Thoracic aorta (tissue), 2 donors: ENCODE data around the gene OSBPL7. TPM values are rescaled to one million over a fixed set of nuclear protein-coding genes. Genes with fewer than 3 reads are reported as not detected.
A peak's percentile ranks its signal among the peaks of the same experiment; 100 is the strongest.

ENCODE experiments used
- ATAC-seq: fragments of 150-250 bp; one replicate; pipeline ENCODE4 v1.8.0; 2017; ENCODE audit warnings: low read depth; ENCODE audit not compliant: insufficient number of reproducible peaks, low FRiP score
- DNase-seq: peaks from one replicate; pipeline ENCODE4 v3.0.0-alpha.2; 2020; ENCODE audit warnings: low spot score
- H3K27ac ChIP-seq, 2 donors: fragments of 200-600 bp; sonication (generic); 1 replicate in 1 of 2; 2 replicates in 1 of 2; pipeline ENCODE4 v1.5.1; 2016; ENCODE audit warnings: mild to moderate bottlenecking in 2 of 2, moderate library complexity in 2 of 2
- H3K27me3 ChIP-seq: fragments of 200-600 bp; sonication (generic); replicated peaks from 2 replicates; pipeline ENCODE4 v1.6.0; 2016; ENCODE audit warnings: mild to moderate bottlenecking; ENCODE audit not compliant: insufficient read depth
- H3K36me3 ChIP-seq: fragments of 200-600 bp; sonication (generic); one replicate; pipeline ENCODE4 v1.5.1; 2016
- H3K4me1 ChIP-seq, 2 donors: fragments of 200-600 bp; sonication (generic); 1 replicate in 1 of 2; 2 replicates in 1 of 2; pipeline versions ENCODE4 v1.5.1 to v1.6.0; 2016; ENCODE audit warnings: low read depth in 2 of 2, mild to moderate bottlenecking in 1 of 2; ENCODE audit not compliant: control insufficient read depth in 1 of 2
- H3K4me3 ChIP-seq: fragments of 200-600 bp; sonication (generic); 2 replicates; pipeline ENCODE4 v1.5.1; 2016; ENCODE audit warnings: mild to moderate bottlenecking
- H3K9me3 ChIP-seq: fragments of 200-600 bp; sonication (generic); 2 replicates; pipeline ENCODE4 v1.5.1; 2016
- total RNA-seq, 2 donors: library from RNA; depleted of rRNA; stranded (reverse); fragments of >200 nt; gene quantifications; one replicate each; pipeline versions ENCODE4 v1.1.0 to v1.2.3, GENCODE V29; 2016
- TF ChIP-seq, protein P1 (sequence below): fragments of 200-600 bp; sonication (generic); IDR thresholded peaks from one replicate; pipeline ENCODE4 v1.5.1; 2019; ENCODE audit warnings: antibody characterized with exemption

Gene OSBPL7, protein sequence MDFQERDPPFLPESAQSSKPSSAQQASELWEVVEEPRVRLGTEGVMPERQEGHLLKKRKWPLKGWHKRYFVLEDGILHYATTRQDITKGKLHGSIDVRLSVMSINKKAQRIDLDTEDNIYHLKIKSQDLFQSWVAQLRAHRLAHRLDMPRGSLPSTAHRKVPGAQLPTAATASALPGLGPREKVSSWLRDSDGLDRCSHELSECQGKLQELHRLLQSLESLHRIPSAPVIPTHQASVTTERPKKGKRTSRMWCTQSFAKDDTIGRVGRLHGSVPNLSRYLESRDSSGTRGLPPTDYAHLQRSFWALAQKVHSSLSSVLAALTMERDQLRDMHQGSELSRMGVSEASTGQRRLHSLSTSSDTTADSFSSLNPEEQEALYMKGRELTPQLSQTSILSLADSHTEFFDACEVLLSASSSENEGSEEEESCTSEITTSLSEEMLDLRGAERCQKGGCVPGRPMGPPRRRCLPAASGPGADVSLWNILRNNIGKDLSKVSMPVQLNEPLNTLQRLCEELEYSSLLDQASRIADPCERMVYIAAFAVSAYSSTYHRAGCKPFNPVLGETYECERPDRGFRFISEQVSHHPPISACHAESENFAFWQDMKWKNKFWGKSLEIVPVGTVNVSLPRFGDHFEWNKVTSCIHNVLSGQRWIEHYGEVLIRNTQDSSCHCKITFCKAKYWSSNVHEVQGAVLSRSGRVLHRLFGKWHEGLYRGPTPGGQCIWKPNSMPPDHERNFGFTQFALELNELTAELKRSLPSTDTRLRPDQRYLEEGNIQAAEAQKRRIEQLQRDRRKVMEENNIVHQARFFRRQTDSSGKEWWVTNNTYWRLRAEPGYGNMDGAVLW
- 10 to 100 TPM; 15.5 to 20.0 TPM for total RNA-seq

DNA sequence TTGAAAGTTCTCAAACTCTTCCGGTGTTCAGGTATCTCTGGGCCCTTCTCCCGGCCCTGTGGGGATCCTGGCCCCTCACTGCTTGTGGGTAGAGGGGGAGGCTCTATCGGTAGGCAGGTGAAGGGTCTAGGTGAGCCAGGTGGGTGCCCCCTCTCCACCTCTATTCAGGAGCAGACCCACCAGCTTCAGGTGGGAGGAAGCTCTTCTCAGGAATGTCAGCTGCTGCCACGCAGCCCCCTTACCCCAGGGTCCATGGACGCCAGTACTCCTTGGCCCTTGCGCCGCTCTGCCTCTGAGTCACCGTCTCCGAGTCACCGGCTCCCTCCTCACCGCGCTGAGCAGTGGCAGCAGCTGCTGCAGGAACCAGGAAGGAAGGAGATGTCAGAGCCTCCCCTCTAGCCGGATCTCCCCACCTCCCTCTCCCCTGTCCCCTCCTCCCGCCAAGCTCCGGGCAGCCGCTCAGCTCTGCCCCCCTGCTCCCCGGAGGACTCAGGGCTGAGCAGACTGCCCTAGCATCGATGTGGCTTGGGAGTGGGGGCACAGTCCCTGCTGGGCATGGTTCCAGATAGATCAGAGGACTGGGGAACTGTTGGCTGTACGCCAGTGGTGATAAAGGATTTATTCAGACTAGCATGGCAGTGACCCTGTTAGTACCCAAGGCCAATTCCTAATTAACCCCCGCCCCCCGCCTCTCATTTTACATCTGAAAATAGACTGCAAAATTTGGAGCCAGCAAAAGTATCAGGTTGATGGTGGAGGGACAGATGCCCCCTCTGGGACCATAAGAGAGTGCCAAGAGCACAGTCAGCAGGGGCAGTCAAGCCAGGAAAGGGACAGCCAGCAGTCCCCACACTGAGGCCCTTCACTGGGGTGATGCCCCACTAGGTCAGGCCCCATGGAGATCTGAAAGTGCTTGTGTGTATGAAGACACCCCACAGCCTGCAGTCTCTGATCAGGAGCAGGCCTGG, at the start of gene OSBPL7:
Gene OSBPL7, minus strand, starts transcription at position 371 of the 968 bp plus-strand sequence. CDS start 1,516 bp downstream, outside the sequence.
- peak; percentile 84 for ATAC-seq
- Histone ChIP-seq H3K36me3 (peaks cover 46% of the 10 kb centered on the region), H3K4me1 (peaks cover 11 to 20% of the 10 kb centered on the region in 2 donors), H3K9me3 (no peaks in the 10 kb centered on the region), H3K4me3 (peak within 1 kb of the TSS; percentile 76), H3K27ac (peak within 1 kb of the TSS; percentile 26 to 72), H3K27me3 (no peaks in the 10 kb centered on the region)
- peak; percentile 41 for DNase-seq
- TF ChIP-seq, protein P1, sequence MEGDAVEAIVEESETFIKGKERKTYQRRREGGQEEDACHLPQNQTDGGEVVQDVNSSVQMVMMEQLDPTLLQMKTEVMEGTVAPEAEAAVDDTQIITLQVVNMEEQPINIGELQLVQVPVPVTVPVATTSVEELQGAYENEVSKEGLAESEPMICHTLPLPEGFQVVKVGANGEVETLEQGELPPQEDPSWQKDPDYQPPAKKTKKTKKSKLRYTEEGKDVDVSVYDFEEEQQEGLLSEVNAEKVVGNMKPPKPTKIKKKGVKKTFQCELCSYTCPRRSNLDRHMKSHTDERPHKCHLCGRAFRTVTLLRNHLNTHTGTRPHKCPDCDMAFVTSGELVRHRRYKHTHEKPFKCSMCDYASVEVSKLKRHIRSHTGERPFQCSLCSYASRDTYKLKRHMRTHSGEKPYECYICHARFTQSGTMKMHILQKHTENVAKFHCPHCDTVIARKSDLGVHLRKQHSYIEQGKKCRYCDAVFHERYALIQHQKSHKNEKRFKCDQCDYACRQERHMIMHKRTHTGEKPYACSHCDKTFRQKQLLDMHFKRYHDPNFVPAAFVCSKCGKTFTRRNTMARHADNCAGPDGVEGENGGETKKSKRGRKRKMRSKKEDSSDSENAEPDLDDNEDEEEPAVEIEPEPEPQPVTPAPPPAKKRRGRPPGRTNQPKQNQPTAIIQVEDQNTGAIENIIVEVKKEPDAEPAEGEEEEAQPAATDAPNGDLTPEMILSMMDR = no peak

DNA sequence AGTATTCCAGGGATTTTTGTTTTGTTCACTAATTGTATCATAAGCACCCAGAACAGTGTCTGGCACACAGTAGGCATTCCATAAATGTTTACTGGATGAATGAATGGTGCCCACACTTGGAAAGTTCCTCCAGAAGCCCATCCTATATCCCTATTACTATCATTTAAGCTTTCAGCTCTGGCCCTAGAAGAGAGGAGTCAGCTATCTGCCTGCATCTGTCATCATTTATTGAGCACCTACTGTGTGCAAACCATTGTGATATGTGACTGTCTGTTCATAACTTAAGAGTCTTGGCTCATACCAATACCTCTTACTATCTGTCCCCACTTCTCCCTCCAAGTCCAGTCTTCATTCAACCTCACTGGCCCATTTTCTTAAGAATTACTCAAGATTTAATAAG, 49.5 kb upstream of the OSBPL7 start:
- DNase-seq = no peak
- H3K4me1 ChIP-seq = no peaks in the 10 kb centered on the region
- H3K4me3 ChIP-seq = no peak overlapping the region
- no peaks in the 10 kb centered on the region for H3K9me3 ChIP-seq
- no peak overlapping the region for H3K27ac ChIP-seq
- no peak for ATAC-seq
- peaks cover 8% of the 10 kb centered on the region for H3K27me3 ChIP-seq
- H3K36me3 ChIP-seq = no peaks in the 10 kb centered on the region
- TF ChIP-seq, protein P1 = no peak

DNA sequence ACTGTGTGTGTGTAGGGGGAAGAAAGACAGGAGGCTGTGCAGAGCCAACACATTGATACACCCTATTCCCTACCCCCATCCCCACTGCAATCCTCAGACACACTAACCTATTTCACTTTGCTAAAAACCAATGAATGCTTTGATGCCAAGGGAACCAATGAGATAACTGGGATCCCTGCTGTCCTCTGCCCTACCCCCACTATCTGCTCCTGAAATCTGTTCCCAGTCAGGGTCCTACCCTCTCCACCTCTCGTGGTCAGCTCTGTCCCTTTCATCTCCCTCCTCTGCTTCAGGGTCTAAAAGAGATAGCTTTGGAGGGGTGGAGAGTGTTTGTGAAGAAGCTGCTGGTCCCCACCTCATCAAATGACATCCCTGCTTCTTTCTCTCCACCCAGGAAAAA, 48.5 kb upstream of the OSBPL7 start:
- no peak overlapping the region for H3K27ac ChIP-seq
- TF ChIP-seq, protein P1 = no peak
- H3K27me3 ChIP-seq = peaks cover 8% of the 10 kb centered on the region
- ATAC-seq = no peak
- H3K4me1 ChIP-seq = no peaks in the 10 kb centered on the region
- DNase-seq = no peak
- H3K9me3 ChIP-seq = no peaks in the 10 kb centered on the region
- H3K36me3 ChIP-seq = no peaks in the 10 kb centered on the region
- H3K4me3 ChIP-seq = no peak overlapping the region

DNA sequence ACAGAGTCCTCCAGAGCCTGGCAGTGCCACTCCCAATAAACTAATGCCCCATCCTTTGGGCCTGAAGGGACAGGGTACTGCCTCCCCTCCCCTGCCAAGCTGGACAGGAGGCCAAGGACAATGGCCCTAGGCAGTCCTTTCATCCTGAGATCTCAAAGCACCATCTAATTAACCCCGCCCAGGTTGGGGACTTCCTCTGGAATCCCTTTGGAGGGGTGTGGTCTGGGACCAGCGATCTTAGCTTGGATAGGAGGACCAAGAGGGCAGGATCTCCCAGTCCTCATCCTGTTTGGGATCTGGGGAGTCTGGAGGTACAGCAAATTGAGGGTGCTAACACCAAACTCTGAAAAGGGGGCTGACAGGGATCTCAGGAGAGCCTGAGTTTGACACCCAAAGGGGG, 47.5 kb upstream of the OSBPL7 start:
- no peak overlapping the region for H3K27ac ChIP-seq
- DNase-seq (no peak), ATAC-seq (no peak)
- no peaks in the 10 kb centered on the region for H3K9me3 ChIP-seq
- no peaks in the 10 kb centered on the region for H3K36me3 ChIP-seq
- H3K27me3 ChIP-seq = peaks cover 8% of the 10 kb centered on the region
- TF ChIP-seq, protein P1 = no peak
- H3K4me1 ChIP-seq = no peaks in the 10 kb centered on the region
- no peak overlapping the region for H3K4me3 ChIP-seq
